Measurements from ENCODE around the gene HIGD1C.
"Not testable (repeated sequence)": the region's sequence is repeated elsewhere in the genome, so short reads cannot be mapped to it uniquely, and the experiment has no call there.

HIGD1C gene

DNA sequence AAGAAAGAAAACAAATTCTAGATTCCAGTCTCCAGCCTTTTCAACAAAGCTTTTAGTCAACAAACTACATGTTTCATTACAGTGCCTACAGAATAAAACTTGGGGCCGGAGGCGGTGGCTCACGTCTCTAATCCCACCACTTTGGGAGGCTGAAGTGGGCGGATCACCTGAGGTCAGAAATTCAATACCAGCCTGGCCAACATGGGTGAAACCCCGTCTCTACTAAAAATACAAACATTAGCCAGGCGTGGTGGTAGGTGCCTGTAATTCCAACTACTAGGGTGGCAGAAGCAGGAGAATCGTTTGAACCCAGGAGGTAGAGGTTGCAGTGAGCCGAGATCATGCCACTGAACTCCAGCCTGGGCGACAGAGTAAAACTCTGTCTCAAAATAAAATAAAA is 62.1 kb downstream of the HIGD1C start:
- peaks cover 38% of the 10 kb centered on the region for H3K4me1 Mint-ChIP-seq
- not testable (repeated sequence) for H3K4me3 Mint-ChIP-seq, H3K27me3 Mint-ChIP-seq, ATAC-seq, DNase-seq, H3K9me3 Mint-ChIP-seq, H3K27ac Mint-ChIP-seq

- Mint-ChIP-seq H3K4me1 (peaks cover 42% of the 10 kb centered on the region), H3K27me3 (no peaks in the 10 kb centered on the region), H3K9me3 (no peaks in the 10 kb centered on the region), H3K27ac (no peak overlapping the region), H3K4me3 (no peak overlapping the region)
- ATAC-seq, result no peak
- DNase-seq, result no peak
Measured at GRCh38 chr12:51017452-51017851, 65.1 kb downstream of the HIGD1C start.

GRCh38 chr12:51018956-51019355 is 66.6 kb downstream of the HIGD1C start:
- peaks cover 44% of the 10 kb centered on the region for H3K4me1 Mint-ChIP-seq
- no peak overlapping the region for H3K4me3 Mint-ChIP-seq

GRCh38 chr12:51019927-51020326 is 67.6 kb downstream of the HIGD1C start:
- no peak for ATAC-seq
- Mint-ChIP-seq H3K9me3 (no peaks in the 10 kb centered on the region), H3K27ac (no peak overlapping the region), H3K27me3 (no peaks in the 10 kb centered on the region), H3K4me3 (no peak overlapping the region), H3K4me1 (peaks cover 53% of the 10 kb centered on the region)
- DNase-seq, result no peak

More at GRCh38 chr12:51018956-51019355, 66.6 kb downstream of the HIGD1C start:
- Mint-ChIP-seq H3K27me3 (no peaks in the 10 kb centered on the region), H3K9me3 (no peaks in the 10 kb centered on the region), H3K27ac (no peak overlapping the region)
- DNase-seq (no peak), ATAC-seq (no peak)
